Right cardiac atrium (tissue), 5 donors: ENCODE results near the gene SEMA6A. TPM values are rescaled to one million over a fixed set of nuclear protein-coding genes. Genes with fewer than 3 reads are reported as not detected.

Experiments
- ATAC-seq, 2 donors: fragments of 200-7000 bp; cut with Tn5 transposase; one replicate each; pipeline versions ENCODE4 v1.8.0 to v1.9.1; 2020; ENCODE audit warnings: moderate library complexity in 2 of 2, mild to moderate bottlenecking in 1 of 2
- DNase-seq, 3 donors: peaks; one replicate each; pipeline ENCODE4 v3.0.0-alpha.2; 2020
- H3K27ac ChIP-seq: one replicate; pipeline ENCODE4 v1.5.1; 2013; ENCODE audit warnings: mild to moderate bottlenecking, low read length, control low read depth, moderate library complexity
- H3K27me3 ChIP-seq: one replicate; pipeline ENCODE4 v1.6.1; 2013; ENCODE audit not compliant: control insufficient read depth, insufficient read depth
- H3K4me1 ChIP-seq: one replicate; pipeline ENCODE4 v1.6.1; 2013; ENCODE audit warnings: low read length; ENCODE audit not compliant: control insufficient read depth, insufficient read depth
- H3K4me3 ChIP-seq: one replicate; pipeline ENCODE4 v1.5.1; 2013; ENCODE audit warnings: low read length, control low read depth
- H3K9me3 ChIP-seq: one replicate; pipeline ENCODE4 v1.6.1; 2013; ENCODE audit warnings: low read length; ENCODE audit not compliant: control insufficient read depth
- WGBS: extraction: QIAGEN DNeasy Blood & Tissue Kit; methylation state at CpG from one replicate; pipeline ENCODE4 v1.1.7; 2013; 5-methylcytosine and 5-hydroxymethylcytosine counted together
- intact Hi-C, 4 donors: fragments of 100-400 bp; cut with DNase I; formaldehyde crosslinking; loops; one replicate each; pipeline versions ENCODE4 v1.11.0 to v1.14.0; 2022 to 2023
- polyA plus RNA-seq: library from polyadenylated mRNA; stranded (reverse); fragments of 200-250 nt; gene quantifications from one replicate; pipeline ENCODE4 v1.2.3, GENCODE V29; 2013
- total RNA-seq, 4 donors: library from RNA; stranded (reverse); fragmentation: NEBNext Ultra II Directional; extraction: Animal tissue kit (Norgen Biotek cat#: 25700); gene quantifications; one replicate each; pipeline ENCODE4 v1.2.1, GENCODE V29; 2021
- donor health status: healthy with polysubstance abuse.
- donor health status: DM: no; HTN: yes; CAD: no.
- donor health status: DM: no; HTN: no; CAD: no.
- donor health status: DM: no; HTN: yes; CAD: no; lungs with severe emphysema.
- donor health status: DM: yes; HTN: yes; CAD: no.

Gene SEMA6A
- total and polyA plus RNA-seq, 5 donors, result 3.1 to 9.4 (median 4.1) TPM

DNA sequence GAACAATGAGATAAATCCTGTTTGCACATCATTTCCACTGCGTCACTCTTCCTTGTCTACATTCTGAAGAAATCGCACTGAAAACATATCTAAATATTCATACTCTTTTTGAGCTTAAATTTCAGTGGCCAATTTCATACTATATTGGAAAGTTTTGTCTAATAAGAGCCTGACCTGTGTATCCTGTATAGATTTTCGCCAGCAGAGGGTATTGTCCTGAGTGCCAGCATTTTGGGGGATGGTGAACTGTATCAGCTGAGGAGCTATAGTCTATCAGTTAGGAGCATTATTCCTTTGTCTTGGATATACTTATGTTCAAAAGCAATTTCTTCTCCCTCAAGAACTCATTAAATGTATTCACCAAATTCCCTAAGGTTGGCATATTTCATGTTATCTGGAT, 102.3 kb downstream of the SEMA6A start:
- intact Hi-C loops, result no loop called here
- Histone ChIP-seq H3K27ac (no peak overlapping the region), H3K9me3 (no peaks in the 10 kb centered on the region), H3K27me3 (no peaks in the 10 kb centered on the region), H3K4me1 (no peaks in the 10 kb centered on the region), H3K4me3 (no peak overlapping the region)
- ATAC-seq, result no peak
- WGBS, result 96% methylated on average over 3 of the region's 3 CpGs
- no peak for DNase-seq

GRCh38 chr5:116469631-116470030, 105.0 kb downstream of the SEMA6A start:
- WGBS, result 67% methylated on average over 3 of the region's 3 CpGs
- intact Hi-C loops, result no loop called here
- ATAC-seq (no peak), DNase-seq (no peak)
- H3K27me3 ChIP-seq, result no peaks in the 10 kb centered on the region
- H3K4me3 ChIP-seq, result no peak overlapping the region
- no peaks in the 10 kb centered on the region for H3K4me1 ChIP-seq
- H3K9me3 ChIP-seq, result no peaks in the 10 kb centered on the region
- no peak overlapping the region for H3K27ac ChIP-seq

- ATAC-seq (no peak), DNase-seq (no peak)
- 96% methylated on average over 2 of the region's 2 CpGs for WGBS
- Histone ChIP-seq H3K4me1 (no peaks in the 10 kb centered on the region), H3K27me3 (no peaks in the 10 kb centered on the region), H3K4me3 (no peak overlapping the region), H3K9me3 (no peaks in the 10 kb centered on the region), H3K27ac (no peak overlapping the region)
- intact Hi-C loops, result no loop called here
These were observed 106.0 kb downstream of the SEMA6A start for GRCh38 chr5:116468583-116468982.

- peak in 1 of 2 donors; percentile 31 for ATAC-seq
- intact Hi-C loops, result no loop called here
- Histone ChIP-seq H3K27me3 (no peaks in the 10 kb centered on the region), H3K4me1 (no peaks in the 10 kb centered on the region), H3K27ac (no peak overlapping the region), H3K9me3 (no peaks in the 10 kb centered on the region), H3K4me3 (no peak overlapping the region)
- WGBS, result 82% methylated on average over 5 of the region's 5 CpGs
- no peak for DNase-seq
These were observed 107.2 kb downstream of the SEMA6A start for GRCh38 chr5:116467465-116467843.

DNA sequence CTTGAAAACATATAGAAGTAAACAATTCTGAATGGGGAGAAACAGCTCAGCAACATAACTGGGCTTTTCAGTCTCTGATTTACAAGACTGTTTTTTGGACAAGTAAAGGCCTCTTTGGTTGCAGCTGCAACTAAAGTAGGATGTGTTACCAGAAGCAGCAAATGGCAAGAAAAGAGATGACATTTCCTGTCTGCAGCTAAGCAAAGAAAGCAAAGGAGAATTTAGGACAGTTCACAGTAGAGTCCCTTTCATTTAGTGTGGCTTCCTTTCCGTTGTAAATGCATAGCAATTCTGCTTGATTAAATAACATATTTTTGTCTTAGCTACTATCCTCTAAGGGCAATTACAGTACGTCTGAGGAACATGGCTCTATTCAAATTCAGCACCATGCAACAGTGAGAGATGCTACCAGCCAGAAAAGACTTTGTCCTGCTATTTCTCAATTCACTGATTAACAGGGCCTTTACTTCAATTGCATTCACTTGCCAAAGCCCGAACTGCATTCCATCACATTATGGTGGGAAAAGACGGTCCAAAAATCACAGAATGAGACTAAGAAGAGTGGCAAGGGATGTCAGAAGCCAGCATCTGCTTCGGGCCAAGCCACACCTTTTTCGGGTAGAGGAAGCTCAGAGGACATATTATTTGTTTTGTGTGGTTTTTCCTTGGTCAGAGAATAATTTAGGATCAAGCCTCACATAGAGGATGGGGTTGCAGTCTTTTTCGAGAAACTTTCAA, 107.7 kb downstream of the SEMA6A start:
- intact Hi-C loops, result no loop called here
- no peak overlapping the region for H3K27ac ChIP-seq
- DNase-seq (peak in 2 of 3 donors; percentile 39 to 40), ATAC-seq (peak; percentile 13 to 64)
- H3K27me3 ChIP-seq, result no peaks in the 10 kb centered on the region
- whole genome bisulfite sequencing, result 63% methylated on average over 7 of the region's 7 CpGs
- H3K4me1 ChIP-seq, result no peaks in the 10 kb centered on the region
- H3K9me3 ChIP-seq, result no peaks in the 10 kb centered on the region
- H3K4me3 ChIP-seq, result no peak overlapping the region

DNA sequence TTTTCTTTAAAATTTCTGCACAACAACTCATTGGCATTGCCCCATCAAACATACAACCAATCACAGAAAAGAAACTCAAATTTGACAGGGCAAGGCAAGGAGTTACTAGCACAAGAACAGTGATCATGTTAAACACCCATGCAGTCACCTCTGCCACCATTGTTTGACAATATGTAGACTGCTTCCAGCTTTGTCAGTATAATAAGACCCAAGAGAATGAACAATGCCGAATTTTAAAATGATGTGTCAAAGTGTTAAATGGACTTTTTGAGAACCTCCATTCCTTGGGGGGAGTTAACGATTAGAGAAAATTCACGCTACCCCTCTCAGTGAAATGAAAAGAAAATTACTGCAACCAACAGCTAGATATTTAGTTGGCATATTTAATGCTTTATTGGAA, 109.2 kb downstream of the SEMA6A start:
- Histone ChIP-seq H3K27ac (no peak overlapping the region), H3K9me3 (no peaks in the 10 kb centered on the region), H3K4me3 (no peak overlapping the region), H3K4me1 (no peaks in the 10 kb centered on the region), H3K27me3 (no peaks in the 10 kb centered on the region)
- ATAC-seq (no peak), DNase-seq (no peak)
- intact Hi-C loops, result no loop called here
- WGBS, result 84% methylated on average over 3 of the region's 3 CpGs

- ATAC-seq, result no peak
- no peak for DNase-seq
- H3K4me3 ChIP-seq, result no peak overlapping the region
- H3K4me1 ChIP-seq, result no peaks in the 10 kb centered on the region
- WGBS, result 66% methylated on average over 7 of the region's 7 CpGs
- H3K9me3 ChIP-seq, result no peaks in the 10 kb centered on the region
- H3K27ac ChIP-seq, result no peak overlapping the region
- no peaks in the 10 kb centered on the region for H3K27me3 ChIP-seq
- intact Hi-C loops, result no loop called here
These were observed 110.4 kb downstream of the SEMA6A start for GRCh38 chr5:116464144-116464708.

DNA sequence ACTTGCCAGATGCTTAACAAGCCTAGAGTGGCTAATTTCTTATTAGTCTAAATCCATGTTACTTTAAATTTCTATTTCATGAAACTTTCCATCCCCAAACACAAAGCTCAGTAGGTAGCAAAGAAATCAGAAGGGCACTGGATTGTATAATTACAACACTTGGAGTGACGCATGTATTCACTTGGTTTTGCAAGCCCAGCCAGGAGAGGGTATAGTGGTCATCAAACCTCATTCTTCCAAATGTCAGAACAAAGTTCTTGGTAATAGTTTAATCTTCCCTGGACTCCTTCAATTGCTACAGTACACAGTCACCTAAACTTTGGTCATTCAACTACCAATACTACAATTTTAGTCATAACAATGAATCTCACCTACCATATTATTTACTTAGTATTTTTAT, 112.1 kb downstream of the SEMA6A start:
- H3K27me3 ChIP-seq, result no peaks in the 10 kb centered on the region
- no peak overlapping the region for H3K4me3 ChIP-seq
- H3K9me3 ChIP-seq, result no peaks in the 10 kb centered on the region
- ATAC-seq (no peak), DNase-seq (no peak)
- no peaks in the 10 kb centered on the region for H3K4me1 ChIP-seq
- WGBS, result 100% methylated on average over 1 of the region's 1 CpG
- H3K27ac ChIP-seq, result no peak overlapping the region
- intact Hi-C loops, result no loop called here

GRCh38 chr5:116459301-116459700, 115.3 kb downstream of the SEMA6A start:
- no peaks in the 10 kb centered on the region for H3K9me3 ChIP-seq
- no peaks in the 10 kb centered on the region for H3K27me3 ChIP-seq
- H3K27ac ChIP-seq, result no peak overlapping the region
- H3K4me1 ChIP-seq, result no peaks in the 10 kb centered on the region
- 32% methylated on average over 2 of the region's 2 CpGs for WGBS
- no peak overlapping the region for H3K4me3 ChIP-seq
- intact Hi-C loops, result no loop called here
- DNase-seq (no peak), ATAC-seq (no peak)

DNA sequence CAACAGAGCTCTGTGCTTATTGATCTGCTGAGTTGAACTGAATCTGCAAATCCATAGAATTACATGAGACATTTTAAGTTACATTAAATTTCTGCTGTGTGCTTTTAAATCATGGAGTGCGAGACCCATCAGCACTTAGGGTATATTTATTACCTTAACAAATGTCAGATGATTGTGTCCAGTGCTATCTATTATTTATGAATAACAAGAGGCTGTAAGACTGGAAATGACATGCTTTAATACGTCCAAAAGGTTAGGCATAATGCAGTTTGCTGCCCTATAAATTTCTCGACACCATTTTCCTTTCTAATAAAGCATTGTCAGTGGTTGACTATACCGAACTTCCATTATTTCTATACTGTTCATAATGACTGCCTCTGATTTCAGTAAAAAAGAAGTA, 117.6 kb downstream of the SEMA6A start:
- WGBS, result 96% methylated on average over 4 of the region's 4 CpGs

DNA sequence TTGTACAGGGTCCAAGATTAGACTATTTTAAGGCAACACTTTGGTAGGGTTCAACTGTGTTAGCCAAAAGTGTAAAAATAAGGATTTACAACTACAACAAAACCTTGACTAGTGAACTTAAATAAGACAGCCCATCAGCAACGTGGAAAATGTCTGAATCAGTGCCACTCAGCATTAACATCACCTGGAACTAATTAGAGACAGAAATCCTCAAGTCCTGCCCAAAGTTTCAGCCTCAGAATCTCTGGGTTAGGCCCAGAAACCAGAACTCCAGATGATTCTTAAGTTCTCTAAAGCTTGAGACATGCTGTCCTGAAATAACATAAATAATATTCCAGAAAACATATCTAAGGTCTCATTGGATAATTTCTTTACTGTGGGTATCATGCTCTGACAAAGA, 118.6 kb downstream of the SEMA6A start:
- intact Hi-C loops, result no loop called here
- 66% methylated on average over 1 of the region's 1 CpG for WGBS
- H3K9me3 ChIP-seq, result no peaks in the 10 kb centered on the region
- no peaks in the 10 kb centered on the region for H3K27me3 ChIP-seq
- no peak overlapping the region for H3K4me3 ChIP-seq
- peaks cover 5% of the 10 kb centered on the region for H3K4me1 ChIP-seq
- H3K27ac ChIP-seq, result no peak overlapping the region
- no peak for DNase-seq
- no peak for ATAC-seq

More for the DNA sequence above, 117.6 kb downstream of the SEMA6A start:
- H3K4me3 ChIP-seq, result no peak overlapping the region
- no peaks in the 10 kb centered on the region for H3K27me3 ChIP-seq
- H3K4me1 ChIP-seq, result peaks cover 5% of the 10 kb centered on the region
- DNase-seq (no peak), ATAC-seq (no peak)
- no peak overlapping the region for H3K27ac ChIP-seq
- H3K9me3 ChIP-seq, result no peaks in the 10 kb centered on the region
- intact Hi-C loops, result no loop called here
